HG03378 (cell line): ENCODE measurements around the gene BLOC1S6.

Source experiments
- ATAC-seq: cut with Tn5 transposase; IDR thresholded peaks from one replicate; pipeline ENCODE4 v1.9.1; 2021; ENCODE audit warnings: mild to moderate bottlenecking, moderate library complexity; ENCODE audit not compliant: unreplicated experiment

The BLOC1S6 gene

GRCh38 chr15:45587863-45588170, 638 bp downstream of the BLOC1S6 start:
- no peak for ATAC-seq

GRCh38 chr15:45588219-45588875, 1.2 kb downstream of the BLOC1S6 start:
- no peak for ATAC-seq

DNA sequence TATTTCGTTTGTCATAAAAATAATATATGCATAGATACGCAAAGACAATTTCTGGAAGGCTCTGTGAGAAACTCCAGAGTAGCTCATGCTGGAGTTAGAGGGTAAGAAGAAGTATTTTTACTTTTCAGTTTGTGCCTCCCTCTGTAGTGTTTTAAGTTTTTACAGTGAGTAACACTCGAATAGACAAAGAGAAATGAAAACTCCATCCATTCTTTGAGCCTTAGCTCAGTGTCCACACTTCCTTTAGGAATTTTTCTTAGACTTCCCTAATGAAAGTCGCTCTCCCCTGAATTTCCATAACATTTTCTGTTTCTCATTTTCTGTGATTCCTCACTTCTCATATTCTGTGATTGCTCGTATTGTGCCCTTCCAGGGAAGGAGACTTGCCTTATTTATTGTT, 2.1 kb downstream of the BLOC1S6 start:
- no peak for ATAC-seq

- no peak for ATAC-seq
These were observed 7.1 kb downstream of the BLOC1S6 start for GRCh38 chr15:45594319-45594718.

- ATAC-seq, result no peak
These were observed 7.8 kb downstream of the BLOC1S6 start for GRCh38 chr15:45594835-45595530.

DNA sequence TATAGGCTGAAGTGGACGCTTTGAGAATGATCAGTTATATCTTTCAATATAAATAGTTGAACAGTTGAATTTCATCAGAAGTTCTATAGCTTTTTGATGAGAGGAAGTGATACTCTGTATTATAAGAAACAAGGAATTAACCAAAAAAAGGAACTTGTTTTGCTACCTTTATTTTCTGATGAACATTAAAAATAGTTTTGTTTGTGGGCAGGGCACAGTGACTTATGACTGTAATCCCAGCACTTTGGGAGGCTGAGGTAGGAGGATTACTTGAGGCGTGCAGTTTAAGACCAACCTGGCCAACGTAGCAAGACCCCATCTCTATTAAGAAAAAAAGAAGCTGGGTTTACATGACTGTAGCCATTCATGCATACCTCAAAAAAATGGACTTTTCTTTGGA, 16.7 kb downstream of the BLOC1S6 start:
- no peak for ATAC-seq

DNA sequence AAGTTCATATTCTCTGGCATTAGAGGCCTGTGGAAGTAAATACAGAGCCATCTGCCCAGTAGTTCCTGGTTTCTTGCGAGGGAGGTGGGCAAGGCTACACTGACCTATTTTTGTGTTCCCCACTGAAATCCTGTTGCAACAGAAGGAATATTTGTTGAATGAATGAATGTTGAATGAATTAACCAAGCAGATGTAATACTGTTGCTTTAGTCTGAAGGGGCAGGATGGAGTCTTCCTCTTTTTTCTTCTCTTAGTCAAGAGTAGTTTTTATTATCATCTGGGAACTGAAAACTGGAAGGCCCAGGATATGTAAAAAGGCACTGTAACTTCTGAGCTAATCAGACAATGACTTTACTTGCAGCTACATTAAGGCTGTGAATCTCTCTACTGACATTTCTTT, 17.1 kb downstream of the BLOC1S6 start:
- ATAC-seq, result no peak

- no peak for ATAC-seq
These were observed 19.2 kb downstream of the BLOC1S6 start for GRCh38 chr15:45606413-45606812.

DNA sequence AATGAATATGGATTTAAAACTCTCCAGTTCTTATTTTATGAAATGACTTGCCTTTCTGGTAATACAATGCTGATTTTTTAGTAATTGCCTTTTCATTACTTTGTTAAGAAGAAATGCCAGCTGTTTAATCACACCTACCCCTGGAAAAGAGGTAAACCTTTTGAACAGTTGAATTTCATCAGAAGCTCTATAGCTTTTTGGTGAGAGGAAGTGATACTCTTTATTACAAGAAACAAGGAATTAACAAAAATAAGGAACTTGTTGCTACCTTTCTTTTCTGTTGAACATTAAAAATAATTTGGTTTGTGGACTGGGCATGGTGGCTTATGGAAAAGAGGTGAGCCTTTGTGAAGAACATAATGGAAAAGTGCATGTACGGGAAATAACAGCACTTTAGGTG, 19.7 kb downstream of the BLOC1S6 start:
- no peak for ATAC-seq

GRCh38 chr15:45611305-45611704, 24.1 kb downstream of the BLOC1S6 start:
- ATAC-seq, result no peak

GRCh38 chr15:45612790-45613415, 25.7 kb downstream of the BLOC1S6 start:
- ATAC-seq, result no peak

DNA sequence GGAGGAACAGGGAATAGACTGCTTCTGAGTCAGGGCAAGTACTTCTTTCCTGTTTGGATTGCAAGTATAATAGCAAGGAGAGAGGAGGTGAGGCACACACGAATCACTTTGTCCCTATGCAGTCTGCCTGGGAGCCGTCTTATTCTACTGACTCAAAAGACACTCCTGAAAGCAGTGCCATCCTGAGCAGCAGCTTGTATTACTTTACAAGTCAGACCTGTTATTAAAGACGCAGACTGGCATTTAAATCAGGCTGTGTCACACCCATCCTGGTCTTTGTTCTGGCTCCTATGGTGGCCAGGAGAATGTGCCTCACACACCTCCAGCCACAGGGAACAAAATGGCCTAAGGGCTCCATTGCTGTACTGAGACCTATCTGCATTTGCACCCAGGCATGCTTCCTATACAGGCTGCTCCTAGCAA, 29.7 kb downstream of the BLOC1S6 start:
- ATAC-seq, result no peak

- ATAC-seq, result no peak
These were observed 31.6 kb downstream of the BLOC1S6 start for GRCh38 chr15:45618813-45619212.

- ATAC-seq, result no peak
These were observed 41.0 kb downstream of the BLOC1S6 start for GRCh38 chr15:45628136-45628535.

GRCh38 chr15:45630917-45631691, 43.9 kb downstream of the BLOC1S6 start:
- no peak for ATAC-seq

DNA sequence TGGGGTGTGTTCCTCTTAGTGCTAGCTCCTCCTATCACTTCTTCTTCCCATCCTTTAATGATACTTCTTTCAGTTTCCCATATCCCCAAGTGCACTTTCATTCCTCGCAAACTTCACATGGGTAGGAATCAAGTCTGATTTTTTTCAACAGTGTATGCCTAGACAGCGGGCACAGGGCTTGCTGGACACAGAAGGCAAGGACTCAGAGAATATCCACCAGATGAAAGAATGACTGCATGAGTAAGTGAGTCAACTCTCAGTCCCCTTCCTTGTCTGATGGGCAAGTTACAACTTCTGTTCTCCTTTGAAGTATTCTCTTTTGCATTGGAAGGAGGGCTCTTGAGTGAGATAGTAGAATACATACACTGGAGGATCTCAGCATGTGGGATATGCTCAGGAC, 44.6 kb downstream of the BLOC1S6 start:
- ATAC-seq, result no peak

DNA sequence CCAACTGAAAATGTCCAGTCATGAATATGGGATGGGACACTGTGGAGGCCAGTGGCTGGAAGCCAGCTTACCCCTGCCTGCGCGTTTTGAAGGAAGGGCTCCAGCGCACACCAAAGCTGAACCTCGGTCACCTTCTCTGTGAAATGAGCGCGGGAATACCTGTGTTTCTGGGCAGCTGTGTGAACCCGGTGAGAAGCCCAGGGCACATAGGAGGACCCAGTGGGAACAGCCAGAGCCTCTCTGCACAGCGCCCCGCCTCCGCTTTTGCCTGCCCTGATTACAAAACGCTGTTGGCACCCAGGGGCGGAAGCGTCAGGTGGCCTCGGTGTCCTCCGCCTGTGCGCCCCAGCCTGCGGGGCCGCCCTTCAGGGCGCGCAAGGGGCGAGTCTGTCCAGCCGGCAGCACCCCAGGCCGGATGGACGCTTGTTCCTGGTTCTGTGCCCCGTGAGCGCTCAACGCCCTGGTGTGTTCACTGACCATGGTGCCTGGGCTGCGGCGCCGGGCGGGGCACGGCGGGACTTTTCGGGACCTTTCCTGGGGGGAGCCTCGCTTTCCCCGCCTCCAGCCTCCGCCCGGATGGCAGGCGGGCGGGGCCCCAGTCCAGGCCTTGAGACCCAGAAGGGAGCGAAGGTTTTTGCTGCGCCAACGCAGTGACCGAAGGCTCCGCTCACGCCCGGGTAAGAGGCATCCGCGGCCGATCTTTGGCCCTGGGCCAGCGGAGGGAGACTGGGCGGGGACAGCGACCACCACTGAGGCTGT, 47.4 kb downstream of the BLOC1S6 start, which contains the start of gene SQOR:
Gene SQOR, plus strand, starts transcription at position 598 of the 759 bp plus-strand sequence. CDS start 23,895 bp downstream, outside the sequence.
- peak; percentile 70 for ATAC-seq

DNA sequence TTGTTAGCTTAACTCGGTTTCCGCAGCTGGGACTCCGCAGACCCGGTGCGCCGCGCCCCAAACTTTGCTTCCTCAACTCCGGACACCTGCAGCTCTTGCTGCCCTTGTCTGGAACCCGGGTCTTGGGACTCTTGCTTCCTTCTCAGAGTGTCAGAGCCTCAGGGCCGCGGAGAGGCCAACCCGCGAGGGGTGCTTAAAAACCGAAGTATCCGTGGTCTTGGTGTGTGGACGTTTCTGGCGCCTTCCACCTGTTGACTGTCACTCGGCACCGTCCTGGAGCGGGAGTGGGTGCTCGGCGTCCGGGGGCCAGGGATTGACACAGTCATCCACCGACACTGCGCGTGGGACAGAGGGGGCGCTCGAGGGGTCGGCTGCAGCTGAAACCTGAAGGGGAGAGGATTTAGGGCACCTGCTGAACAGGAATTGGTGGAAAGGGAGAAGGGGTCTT, 48.0 kb downstream of the BLOC1S6 start:
- ATAC-seq, result peak; percentile 32

- ATAC-seq, result no peak
These were observed 48.6 kb downstream of the BLOC1S6 start for GRCh38 chr15:45635763-45636292.

DNA sequence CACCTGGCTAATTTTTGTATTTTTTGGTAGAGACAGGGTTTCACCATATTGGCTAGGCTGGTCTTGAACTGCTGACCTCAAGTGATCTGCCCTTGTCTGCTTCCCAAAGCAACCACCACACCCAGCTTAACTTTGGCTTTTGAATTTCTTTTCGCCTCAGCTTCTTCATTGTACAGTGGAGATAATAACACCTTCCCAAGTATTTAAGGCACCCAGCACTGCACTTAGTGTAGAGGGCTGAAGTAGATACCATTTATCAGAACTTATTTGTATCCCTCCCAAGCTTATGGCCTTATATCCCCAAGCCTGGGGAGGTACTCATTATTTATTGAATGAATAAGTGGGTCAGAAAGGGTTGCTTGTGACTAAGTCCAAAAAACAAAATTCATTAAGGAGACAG, 50.0 kb downstream of the BLOC1S6 start:
- no peak for ATAC-seq
